DOHH2 (cell line): ENCODE measurements around the gene CPOX.

Source experiments
- CTCF ChIP-seq: fragments of 200-600 bp; sonication (generic); IDR thresholded peaks from one replicate; pipeline ENCODE4 v1.5.1; 2014; ENCODE audit warnings: antibody characterized with exemption, mild to moderate bottlenecking, low read depth, low read length; ENCODE audit not compliant: poor library complexity, severe bottlenecking
- EZH2phosphoT487 ChIP-seq: fragments of 200-600 bp; sonication (generic); IDR thresholded peaks from 2 replicates; pipeline ENCODE4 v1.6.1; 2017; ENCODE audit warnings: borderline replicate concordance, mild to moderate bottlenecking, antibody characterized with exemption, low read length, moderate library complexity, mixed read lengths

GRCh38 chr3:98550833-98551232, 42.6 kb downstream of the CPOX start:
- TF ChIP-seq EZH2phosphoT487 (no peak), CTCF (no peak)
